HG02588 (cell line): ENCODE data around the gene AGAP1.
"Not testable (repeated sequence)": the region's sequence is repeated elsewhere in the genome, so short reads cannot be mapped to it uniquely, and the experiment has no call there.

ENCODE experiments used
- ATAC-seq: cut with Tn5 transposase; IDR thresholded peaks from one replicate; pipeline ENCODE4 v1.9.1; 2021; ENCODE audit warnings: mild to moderate bottlenecking, moderate library complexity; ENCODE audit not compliant: unreplicated experiment

Gene AGAP1

DNA sequence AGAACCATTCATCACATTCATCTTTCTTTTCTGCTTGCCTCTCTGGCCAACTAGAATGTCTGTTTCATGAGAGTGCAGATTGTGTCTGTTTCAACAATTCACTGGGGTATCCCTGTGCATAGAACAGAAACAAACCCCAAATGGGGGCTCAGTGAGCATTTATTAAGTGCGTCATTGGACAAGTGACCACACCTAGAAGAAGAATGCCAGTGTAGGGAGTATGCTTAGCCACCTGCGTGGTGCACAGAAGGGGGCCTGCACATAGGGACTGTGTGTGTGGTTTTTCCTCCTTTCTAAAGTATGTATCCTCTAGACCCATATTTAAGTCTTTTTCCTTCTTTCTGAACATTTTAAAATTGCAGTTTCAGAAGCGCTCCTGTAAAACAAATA lies 255.9 kb downstream of the AGAP1 start:
- no peak for ATAC-seq

DNA sequence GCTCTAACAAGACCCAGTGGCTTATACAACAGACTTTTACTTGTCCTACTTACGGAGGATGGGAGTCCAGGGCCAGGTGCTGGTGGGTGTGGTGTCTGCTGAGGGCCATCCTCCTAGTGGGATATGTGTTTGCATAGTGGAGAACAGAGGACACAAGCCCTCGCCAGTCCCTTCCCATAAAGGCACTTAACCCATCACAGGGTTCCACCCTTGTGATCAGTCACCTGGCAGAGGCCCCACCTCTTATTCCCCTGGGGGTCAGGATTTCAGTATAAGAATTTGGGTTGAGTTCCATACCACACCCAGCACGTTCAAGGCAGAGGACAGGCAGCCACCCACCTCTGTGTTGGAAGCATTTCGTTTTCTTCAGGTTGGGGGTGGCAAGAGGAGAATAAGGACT lies 259.0 kb downstream of the AGAP1 start:
- no peak for ATAC-seq

DNA sequence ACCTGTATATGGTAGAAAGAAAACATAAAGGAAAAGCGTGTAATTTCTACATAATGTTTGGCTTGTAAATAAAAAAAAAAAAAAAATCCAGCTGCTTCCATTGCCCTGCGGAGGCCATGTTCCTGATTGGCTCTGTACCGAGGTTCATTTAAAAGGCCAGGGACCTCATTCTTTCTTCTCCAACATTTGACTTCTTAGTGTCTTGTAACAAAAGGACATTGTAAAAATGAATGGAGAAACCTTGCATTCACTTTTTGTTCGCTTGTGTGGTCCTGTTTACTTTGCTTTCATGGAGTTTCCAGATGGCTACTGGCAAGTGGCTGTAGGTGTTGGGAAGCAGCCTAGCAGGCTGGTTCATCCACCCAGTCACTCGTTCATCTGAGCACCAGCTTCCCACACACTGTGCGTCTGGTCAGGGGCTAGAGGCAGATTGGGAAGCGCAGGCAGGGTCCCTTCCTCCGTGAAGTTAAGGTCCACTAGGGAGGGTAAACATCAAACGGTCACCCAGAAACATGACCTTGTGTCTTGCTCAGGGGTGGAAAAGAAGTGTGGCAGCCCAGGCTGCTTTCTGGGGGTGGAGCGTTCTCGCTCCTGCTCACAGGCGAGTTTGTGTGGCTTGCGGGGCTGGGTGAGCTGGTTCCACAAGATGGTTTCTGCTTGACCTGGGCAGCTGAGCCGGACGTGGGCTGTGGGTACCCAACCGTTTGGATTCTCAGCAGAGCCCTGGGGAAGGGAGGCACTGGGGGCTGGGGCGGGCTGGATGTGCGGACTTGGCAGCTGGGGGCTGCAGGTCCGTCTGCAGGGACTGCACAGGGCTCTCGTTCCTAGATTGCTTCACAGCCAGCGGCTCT lies 260.7 kb downstream of the AGAP1 start:
- no peak for ATAC-seq

DNA sequence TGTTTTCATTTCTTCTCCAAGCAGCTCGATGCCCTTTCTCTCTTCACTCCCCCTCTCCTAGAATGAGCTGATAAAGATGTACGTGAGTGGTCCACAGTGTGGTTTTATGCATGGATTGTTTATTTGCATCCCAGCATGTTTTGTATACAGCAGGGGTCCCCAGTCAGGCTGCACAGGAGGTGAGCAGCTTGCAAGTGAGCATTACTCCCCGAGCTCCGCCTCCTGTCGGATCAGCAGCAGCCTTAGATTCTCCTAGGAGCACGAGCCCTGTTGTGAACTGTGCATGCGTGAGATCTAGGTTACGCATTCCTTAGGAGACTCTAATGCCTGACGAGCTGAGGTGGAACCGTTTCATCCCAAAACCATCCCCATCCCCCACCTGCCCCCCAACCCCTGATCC lies 262.6 kb downstream of the AGAP1 start:
- no peak for ATAC-seq

DNA sequence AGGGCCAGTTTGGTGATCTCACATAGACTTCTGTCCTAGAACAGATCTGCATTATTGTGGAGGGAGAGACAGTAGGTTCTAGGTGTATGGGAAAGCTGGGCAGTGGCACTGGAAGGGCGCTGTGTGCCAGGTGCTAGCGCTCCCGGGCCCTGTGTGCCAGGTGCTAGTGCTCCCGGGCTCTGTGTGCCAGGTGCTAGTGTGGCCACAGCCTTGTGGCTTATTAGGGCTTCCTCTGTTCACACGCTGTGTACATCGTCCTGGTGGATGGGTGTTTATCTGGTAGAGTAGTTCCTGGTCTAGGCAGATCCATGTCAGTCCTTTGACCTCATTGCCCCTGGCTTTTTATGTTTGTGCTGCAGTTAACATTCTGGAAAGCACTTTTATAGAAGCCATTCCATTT lies 263.4 kb downstream of the AGAP1 start:
- ATAC-seq = no peak

DNA sequence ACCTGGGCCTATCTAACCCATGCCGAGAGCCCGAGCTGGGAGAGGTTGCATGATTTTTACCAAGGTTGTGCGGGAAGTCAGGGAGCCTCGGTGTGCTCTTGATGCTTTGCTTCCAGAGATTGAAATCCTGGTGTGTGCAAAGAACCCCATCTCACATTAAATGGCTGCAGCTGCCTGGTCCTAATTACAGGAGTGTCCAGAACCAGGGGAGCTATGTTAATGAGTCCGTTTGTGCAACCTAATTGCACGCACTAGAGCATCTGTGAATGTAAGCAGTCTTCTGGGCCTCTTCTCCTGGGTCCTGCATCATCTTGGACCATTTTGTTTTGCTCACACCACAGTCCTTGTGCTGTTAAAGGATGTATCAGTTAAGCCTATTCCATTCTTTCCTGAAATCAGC lies 263.8 kb downstream of the AGAP1 start:
- ATAC-seq = no peak

DNA sequence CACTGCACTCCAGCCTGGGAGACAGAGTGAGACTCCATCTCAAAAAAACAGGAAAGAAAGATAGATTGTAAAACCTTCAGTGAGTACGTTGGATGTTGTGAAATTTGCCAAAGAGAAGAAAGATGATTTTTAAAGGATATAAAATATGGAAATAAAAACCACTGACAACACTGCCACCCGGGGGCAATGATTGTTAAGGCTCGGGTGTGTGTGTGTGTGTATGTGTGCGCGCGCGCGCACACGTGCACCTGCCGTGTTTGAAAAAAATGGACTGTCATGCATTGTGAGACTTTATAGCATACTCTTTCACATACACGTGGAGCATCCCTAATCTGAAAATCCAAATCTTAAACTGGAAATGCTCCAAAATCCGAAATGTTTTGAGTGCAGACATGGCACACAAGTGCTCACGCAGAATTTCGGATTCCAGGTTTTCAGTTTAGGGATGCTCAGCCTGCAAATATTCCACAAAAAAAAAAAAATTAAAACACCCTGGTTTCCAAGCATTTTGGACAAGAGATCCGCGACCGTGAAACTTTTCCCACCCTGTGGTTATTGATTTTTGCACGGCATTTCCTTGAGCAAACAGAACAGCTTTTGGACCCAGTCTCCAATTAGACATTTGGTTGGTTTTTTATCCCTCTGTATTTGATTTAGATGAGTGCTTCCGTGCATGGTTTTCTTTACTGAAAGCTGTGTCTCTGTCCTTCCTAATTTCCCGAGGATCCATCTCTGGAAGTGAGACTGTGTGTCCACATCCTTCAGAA lies 269.2 kb downstream of the AGAP1 start:
- ATAC-seq = no peak

DNA sequence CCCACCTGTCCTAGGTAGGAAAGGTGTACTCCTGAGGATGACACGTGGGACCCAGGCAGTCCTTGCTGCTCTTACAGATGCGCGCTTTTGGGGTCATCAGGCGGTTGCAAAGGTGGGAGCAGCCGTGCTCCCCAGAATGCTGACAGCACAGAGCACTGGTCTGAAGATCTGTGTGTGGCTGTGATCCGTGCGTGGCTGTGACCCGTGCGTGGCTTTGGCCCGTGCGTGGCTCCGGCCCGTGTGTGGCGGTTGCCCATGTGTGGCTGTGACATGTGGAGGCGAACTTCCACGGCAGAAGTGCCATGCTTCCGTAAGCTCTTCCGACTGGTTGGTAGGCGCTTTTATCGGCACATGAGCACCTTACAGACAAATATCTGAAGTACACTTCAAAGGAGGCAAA lies 270.0 kb downstream of the AGAP1 start:
- ATAC-seq = no peak

DNA sequence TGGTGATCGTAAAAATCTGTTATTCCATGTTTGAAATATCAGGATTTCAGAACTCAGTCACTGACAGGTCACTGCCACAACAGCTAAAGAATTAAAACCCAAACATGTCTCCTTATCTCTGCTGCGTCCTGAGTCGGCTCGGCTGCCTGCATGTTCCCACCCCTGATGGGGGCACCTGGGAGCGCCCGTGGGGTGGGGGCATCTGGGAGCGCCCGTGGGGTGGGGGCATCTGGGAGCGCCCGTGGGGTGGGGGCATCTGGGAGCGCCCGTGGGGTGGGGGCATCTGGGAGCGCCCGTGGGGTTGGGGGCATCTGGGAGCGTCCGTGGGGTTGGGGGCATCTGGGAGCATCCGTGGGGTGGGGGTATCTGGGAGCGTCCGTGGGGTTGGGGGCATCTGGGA lies 270.6 kb downstream of the AGAP1 start:
- not testable (repeated sequence) for ATAC-seq

DNA sequence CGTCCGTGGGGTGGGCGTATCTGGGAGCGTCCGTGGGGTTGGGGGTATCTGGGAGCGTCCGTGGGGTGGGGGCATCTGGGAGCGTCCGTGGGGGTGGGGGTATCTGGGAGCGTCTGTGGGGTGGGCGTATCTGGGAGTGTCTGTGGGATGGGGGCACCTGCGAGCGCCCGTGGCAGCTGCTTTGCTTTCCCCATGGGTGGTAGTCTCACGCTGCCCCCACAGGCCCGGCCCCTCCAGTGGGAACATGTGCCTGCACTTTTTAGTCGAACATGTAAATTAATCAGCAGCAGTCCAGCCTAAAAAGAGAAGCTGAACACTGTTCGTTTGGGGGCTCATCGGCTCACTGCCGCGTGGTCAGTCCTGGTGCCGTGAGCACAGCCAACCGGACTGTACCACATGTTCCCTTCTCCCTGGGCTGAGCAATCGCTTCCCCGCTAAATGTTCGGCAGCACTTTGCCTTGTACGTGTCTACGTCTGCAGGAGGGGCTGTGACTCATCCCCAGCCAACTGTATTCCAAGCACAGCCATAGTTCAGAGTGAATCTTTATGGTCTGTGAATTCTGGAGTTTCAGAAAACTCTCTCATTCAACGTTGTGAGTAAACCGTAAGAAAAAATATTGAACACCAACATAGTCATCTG lies 271.5 kb downstream of the AGAP1 start:
- ATAC-seq = no peak

DNA sequence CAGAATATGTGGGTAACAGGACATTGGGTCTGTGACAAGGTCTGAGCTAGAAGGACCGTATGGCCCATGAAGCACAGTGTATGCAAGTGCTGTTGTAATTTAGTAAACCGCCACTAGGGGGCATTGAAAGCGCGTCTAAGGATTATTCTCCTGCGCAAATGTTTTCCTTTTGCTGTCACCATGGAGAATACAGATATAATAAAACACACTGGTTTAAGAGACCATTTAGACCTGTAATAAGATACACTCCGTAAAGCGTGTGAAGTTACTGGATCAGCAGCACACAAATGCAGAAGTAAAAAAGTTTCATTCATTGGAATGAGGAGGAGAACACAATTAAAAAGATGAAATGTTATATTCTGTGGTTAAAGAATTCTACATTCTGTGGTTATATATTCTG lies 272.4 kb downstream of the AGAP1 start:
- ATAC-seq = peak; percentile 55

DNA sequence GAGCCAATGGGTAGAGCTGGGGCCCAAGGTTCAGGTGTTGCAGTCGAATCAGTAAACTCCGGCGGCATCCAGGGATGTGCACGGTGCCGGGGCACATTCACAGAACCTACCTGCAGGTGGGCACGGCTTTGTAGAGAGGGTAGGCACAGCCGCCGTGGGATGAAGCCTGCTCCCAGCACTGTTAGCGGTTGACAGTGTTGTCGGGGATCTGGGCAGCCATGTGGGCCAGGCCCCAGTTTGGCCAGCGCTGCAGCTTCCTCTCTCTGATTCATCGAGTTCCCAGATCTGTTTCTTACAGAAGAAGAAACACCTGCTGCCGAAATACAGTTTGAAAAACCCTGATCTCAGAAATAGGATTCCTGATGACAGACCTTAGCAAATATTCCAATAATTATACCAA lies 274.8 kb downstream of the AGAP1 start:
- ATAC-seq = no peak

DNA sequence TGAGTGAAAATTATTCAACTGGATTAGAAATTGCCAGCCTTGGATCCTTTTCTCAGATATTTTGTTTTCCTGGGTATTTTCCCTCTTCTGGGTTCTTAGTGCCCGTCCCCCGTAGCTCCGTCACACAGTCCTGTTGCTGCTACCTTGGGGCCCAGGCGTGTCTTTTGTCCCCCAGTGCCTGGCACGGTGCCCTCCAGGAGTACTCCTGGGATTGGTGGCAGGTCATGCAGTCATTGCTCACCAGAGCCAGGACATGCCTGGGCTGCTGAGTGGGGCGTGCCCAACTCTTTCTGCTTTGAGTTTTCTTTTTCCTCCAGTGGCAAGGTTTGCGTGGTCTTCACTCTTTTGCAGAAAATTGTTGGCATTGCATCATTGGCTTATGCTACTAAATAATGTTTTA lies 275.2 kb downstream of the AGAP1 start:
- no peak for ATAC-seq

DNA sequence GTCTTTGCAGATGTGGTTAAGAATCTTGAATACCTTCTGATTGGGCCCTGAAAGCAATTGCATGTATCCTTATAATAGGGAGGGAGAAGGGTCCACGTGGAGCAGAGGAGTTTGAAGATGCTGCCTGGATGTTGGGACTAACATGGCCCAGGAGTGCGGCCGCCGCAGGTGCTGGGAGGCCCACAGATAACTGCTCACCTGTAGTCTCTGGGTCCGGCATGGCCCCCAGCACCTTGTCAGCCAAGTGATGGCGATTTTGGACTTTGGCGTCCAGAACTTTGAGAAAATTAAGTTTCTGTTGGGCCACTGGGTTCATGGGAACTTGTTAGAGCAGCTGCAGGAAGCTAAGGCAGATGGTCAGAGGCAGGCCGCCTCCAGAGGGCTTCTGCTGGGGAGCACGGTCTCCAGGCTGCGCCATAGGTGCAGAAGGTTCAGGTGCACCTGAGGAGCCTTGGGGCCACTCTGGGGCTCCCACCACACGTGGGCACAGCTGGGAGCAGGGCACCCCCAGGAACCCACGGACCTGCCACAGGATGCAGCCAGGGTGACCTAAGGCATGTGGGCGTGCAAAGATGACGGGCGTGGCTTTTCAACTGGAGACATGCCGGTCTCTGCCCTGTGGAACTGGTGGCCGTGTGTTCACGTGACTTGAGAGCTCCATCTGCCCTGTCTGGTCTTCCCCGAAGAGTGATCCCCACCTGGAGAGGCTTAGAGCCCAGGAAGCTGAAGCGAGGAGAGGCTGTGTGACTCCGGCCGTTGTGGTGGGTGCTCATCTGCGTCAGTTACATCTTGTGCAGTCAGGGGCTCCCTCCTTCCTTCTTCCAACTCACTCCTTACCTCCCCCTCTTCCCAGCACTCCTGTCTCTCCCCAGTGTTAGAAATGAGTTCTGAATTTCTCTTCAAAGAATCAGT lies 277.3 kb downstream of the AGAP1 start:
- no peak for ATAC-seq

DNA sequence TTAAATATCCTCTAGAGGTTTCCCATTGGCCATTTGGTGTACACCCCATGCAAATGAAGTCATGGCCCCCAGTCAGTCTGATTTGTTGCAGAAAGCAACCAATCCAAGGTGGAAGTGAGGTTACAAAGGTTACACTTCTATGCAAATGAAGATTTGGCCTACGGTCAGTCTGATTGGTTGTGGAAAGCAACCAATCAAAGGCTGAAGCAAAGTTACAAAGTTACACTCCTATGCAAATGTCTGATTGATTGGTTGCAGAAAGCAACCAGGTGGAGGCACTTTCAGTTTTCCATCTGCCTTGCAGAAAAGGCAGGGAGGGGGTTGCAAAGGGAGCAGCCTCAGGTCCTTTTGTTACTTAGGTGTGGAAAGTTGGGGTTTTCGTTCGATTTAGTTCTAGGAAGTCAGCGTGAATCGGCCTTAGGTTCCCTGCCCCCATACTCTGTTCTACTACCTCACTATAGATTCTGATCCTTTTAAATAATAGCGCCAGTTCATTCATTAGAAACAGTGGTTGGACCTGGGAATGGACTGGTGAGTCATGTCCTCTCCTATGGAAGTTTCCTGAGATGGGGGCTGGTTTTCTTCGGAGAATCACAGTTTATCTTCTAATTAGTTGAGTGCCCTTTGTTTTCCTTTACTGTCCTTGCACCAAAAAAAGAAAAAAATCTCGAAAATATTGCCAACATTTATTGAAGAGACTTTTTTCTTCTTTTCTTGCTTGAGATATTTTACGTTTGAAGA lies 279.5 kb downstream of the AGAP1 start:
- ATAC-seq = no peak

DNA sequence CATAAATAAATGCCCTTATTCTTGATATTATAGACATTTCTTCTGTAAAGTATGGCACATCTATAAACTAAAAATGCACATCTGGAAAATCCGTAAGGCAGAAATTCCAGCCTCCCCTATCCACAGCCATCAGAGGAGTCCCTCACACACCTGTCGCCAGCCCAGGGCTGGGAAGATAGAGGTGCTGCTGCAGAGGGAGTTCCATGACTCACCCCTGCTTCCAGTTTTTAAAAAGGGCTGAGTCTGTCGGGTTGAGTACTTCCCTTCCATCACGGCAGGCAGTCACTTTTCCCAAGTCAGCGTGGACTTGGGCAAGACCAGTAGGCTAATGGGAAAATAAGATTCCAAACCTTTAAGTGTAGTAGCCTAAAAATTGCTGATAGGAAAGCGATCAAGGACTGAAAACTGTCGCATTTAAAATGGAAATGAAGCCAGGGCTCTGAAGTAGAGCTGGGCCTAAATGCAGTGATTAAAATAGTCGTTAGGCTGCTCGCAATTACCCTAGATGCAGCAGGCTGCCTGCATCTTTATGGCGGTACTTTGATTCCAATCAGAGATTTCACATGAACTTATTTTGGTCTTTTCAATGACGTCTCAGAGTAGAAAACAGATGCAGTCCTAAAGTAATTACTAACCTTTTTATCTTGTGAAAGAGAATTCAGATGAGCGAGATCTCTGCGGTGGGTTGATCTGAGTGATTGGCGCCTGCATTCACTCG lies 280.5 kb downstream of the AGAP1 start:
- ATAC-seq = no peak

DNA sequence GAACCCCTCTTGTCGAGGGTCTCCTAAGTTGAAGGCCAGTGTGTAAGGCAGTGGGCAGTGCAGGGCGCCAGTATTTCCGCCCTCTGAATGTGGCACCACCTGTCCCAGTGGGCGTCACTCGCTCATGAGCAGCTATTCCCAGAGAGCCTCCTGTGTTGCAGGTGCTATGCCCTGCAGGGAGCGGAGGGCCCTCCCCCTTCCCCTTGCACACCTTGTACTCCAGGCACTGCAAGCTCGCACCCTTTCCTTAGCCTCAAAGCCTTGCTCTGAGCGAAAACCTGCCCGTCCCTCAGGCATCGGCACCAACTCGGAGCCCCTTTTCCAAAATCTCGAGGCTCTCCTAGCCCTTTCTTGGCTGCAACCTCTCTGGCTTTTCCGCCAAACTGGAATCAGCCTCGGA lies 282.7 kb downstream of the AGAP1 start:
- no peak for ATAC-seq

DNA sequence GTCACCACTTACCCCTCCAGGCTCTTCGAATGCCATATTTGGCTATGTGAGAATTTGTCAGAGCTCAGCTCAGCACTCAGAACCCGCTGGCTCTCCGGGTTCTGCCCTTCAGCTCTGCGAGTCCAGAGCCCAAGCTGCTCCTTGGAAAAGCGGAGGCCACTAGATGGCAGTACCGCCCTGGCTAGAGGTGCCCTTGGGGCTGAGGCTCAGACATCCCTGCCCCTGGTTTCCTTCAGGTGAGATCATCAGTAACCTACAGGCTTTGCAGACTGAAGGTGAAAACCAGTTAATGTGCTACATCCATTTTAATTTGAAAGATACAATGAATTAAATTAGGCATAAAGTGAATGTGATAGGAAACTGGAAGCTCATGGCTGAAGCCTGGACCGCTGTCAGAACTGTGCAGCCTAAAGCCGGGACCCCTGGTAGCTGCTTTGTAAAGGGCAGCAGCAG lies 285.6 kb downstream of the AGAP1 start:
- no peak for ATAC-seq

DNA sequence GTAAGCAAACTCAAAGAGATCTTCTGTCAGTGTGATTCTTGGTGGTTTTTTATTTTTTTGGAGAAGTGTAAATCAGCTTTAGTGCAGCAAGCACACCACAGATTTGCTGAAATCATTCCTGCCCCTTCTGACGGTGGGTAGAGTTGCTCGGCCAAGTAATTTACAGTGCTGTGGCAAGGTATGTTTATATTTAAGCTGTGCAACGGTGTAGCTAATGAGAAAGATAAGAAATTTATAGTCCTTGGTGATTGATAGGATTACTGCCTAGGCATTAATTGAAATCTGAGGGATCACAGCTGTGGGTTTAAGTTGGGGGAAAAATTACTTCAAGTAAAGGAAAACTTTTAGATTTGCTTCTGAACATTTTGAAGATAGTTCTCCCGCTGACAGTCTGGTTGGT lies 286.6 kb downstream of the AGAP1 start:
- no peak for ATAC-seq
